HG02610 (cell line): ENCODE measurements around the gene GTF2F2.

Experiments used
- ATAC-seq: cut with Tn5 transposase; IDR thresholded peaks from one replicate; pipeline ENCODE4 v1.9.1; 2021; ENCODE audit warnings: mild to moderate bottlenecking, moderate library complexity; ENCODE audit not compliant: unreplicated experiment

GTF2F2 gene

DNA sequence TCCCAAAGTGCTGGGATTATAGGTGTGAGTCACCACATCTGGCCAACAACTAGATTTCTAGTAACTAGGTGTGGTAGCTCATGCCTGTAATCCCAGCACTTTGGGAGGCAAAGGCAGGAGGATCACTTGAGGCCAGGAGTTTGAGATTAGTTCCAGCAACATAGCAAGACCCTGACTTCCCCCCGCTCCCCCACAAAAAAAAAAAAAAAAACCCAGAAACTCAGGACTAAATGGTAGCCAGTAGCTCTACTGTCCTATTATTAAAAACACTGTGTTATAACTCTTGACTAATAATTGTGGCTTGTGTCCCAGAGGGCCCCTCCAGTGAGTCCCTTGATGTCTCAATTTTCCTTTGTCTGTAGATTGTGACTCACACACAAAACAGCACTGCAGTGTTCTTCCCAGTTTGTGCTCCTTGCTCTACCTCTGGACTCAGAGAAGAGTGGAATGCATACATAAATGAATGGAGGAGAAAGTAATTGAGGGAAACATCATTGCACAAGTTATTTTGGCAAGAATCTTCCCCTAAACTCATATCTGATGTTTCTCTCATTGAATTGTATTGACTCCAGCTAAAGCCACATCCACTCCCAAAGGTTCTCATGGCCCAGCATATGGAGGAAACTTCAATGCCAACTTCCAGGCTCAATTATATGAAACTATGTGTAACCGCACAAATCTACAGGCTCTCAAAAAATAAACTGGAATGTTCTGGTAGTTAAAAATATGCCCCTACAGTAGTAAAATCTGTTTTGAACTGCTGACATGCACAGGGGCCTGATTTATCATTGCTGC is 211.9 kb downstream of the GTF2F2 start:
- ATAC-seq = no peak

- no peak for ATAC-seq
These were observed 212.5 kb downstream of the GTF2F2 start for GRCh38 chr13:45332831-45333219.

- no peak for ATAC-seq
These were observed 213.1 kb downstream of the GTF2F2 start for GRCh38 chr13:45333251-45333976.
